DOHH2 (cell line): ENCODE results near the gene STARD8.

Source experiments
- H3F3A ChIP-seq: fragments of 200-600 bp; sonication (generic), shearing (Covaris generic); 2 replicates; pipeline ENCODE4 v1.6.0; 2016; ENCODE audit warnings: antibody characterized with exemption, mild to moderate bottlenecking; ENCODE audit not compliant: control insufficient read depth, insufficient read depth
- H3K27ac ChIP-seq: fragments of 200-600 bp; sonication (generic); 2 replicates; pipeline ENCODE4 v1.5.1; 2014; ENCODE audit warnings: low read depth, mild to moderate bottlenecking, low read length, moderate library complexity
- H3K27me3 ChIP-seq: fragments of 200-600 bp; sonication (generic); 2 replicates; pipeline ENCODE4 v1.6.1; 2014; ENCODE audit warnings: mild to moderate bottlenecking, low read length, mixed read lengths; ENCODE audit not compliant: control insufficient read depth
- H3K36me3 ChIP-seq: fragments of 200-600 bp; sonication (generic); 2 replicates; pipeline ENCODE4 v1.6.1; 2014; ENCODE audit warnings: mild to moderate bottlenecking, low read length, moderate library complexity, mixed read lengths; ENCODE audit not compliant: control insufficient read depth
- H3K4me1 ChIP-seq: fragments of 200-600 bp; sonication (generic); 2 replicates; pipeline ENCODE4 v1.6.1; 2014; ENCODE audit warnings: mild to moderate bottlenecking, low read length, mixed read lengths; ENCODE audit not compliant: control insufficient read depth
- H3K4me2 ChIP-seq: fragments of 200-600 bp; sonication (generic); 2 replicates; pipeline ENCODE4 v1.6.0; 2014; ENCODE audit warnings: mild to moderate bottlenecking, low read length, moderate library complexity
- H3K4me3 ChIP-seq: fragments of 200-600 bp; sonication (generic); 2 replicates; pipeline ENCODE4 v1.5.1; 2014; ENCODE audit warnings: mild to moderate bottlenecking, low read length, mixed read lengths
- H3K79me2 ChIP-seq: fragments of 200-600 bp; sonication (generic); 2 replicates; pipeline ENCODE4 v1.6.1; 2014; ENCODE audit warnings: mild to moderate bottlenecking, low read length, mixed read lengths; ENCODE audit not compliant: control insufficient read depth
- H3K9me2 ChIP-seq: fragments of 200-600 bp; sonication (generic); replicated peaks from 2 replicates; pipeline ENCODE4 v1.6.1; 2014; ENCODE audit warnings: mild to moderate bottlenecking, low read length, mixed read lengths; ENCODE audit not compliant: control insufficient read depth
- H3K9me3 ChIP-seq: fragments of 200-600 bp; sonication (generic); 2 replicates; pipeline ENCODE4 v1.6.1; 2014; ENCODE audit warnings: antibody characterized with exemption, low read length, mixed read lengths; ENCODE audit not compliant: control insufficient read depth, insufficient read depth
- H4K20me1 ChIP-seq: fragments of 200-600 bp; sonication (generic); 2 replicates; pipeline ENCODE4 v1.6.0; 2014; ENCODE audit warnings: low read depth, mild to moderate bottlenecking, antibody characterized with exemption, low read length, moderate library complexity; ENCODE audit not compliant: control insufficient read depth, insufficient read depth
- EZH2phosphoT487 ChIP-seq: fragments of 200-600 bp; sonication (generic); IDR thresholded peaks from 2 replicates; pipeline ENCODE4 v1.6.1; 2017; ENCODE audit warnings: borderline replicate concordance, mild to moderate bottlenecking, antibody characterized with exemption, low read length, moderate library complexity, mixed read lengths
- TF ChIP-seq, protein P1 (sequence below): fragments of 200-600 bp; sonication (generic); IDR thresholded peaks from one replicate; pipeline ENCODE4 v1.5.1; 2014; ENCODE audit warnings: antibody characterized with exemption, mild to moderate bottlenecking, low read depth, low read length; ENCODE audit not compliant: poor library complexity, severe bottlenecking

Gene STARD8

DNA sequence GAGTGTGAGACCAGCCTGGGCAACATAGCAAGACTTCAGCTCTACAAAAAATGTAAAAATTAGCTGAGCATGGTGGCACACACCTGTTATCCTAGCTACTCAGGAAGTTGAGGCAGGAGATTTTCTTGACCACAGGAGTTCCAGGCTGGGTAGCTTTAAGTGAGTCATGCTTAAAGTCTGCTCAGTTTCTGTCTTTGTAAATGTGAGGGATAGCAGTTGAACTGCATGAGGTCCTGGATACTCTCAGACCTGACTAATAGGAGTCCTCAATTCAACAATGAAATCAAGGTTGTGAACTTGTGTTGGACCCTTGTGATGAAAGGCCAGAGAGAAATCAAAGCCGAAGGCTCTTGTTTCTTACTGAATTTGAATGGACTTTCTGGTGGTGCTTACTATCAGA, 45.2 kb downstream of the STARD8 start:
- Histone ChIP-seq H3K4me2 (no peak overlapping the region), H3K4me1 (no peaks in the 10 kb centered on the region), H3K27ac (no peak overlapping the region), H3K9me3 (no peaks in the 10 kb centered on the region), H4K20me1 (no peaks in the 10 kb centered on the region), H3K4me3 (no peak overlapping the region), H3K27me3 (no peaks in the 10 kb centered on the region), H3K79me2 (no peaks in the 10 kb centered on the region), H3F3A (no peaks in the 10 kb centered on the region), H3K36me3 (no peaks in the 10 kb centered on the region), H3K9me2 (no peaks in the 10 kb centered on the region)
- TF ChIP-seq EZH2phosphoT487: no peak

DNA sequence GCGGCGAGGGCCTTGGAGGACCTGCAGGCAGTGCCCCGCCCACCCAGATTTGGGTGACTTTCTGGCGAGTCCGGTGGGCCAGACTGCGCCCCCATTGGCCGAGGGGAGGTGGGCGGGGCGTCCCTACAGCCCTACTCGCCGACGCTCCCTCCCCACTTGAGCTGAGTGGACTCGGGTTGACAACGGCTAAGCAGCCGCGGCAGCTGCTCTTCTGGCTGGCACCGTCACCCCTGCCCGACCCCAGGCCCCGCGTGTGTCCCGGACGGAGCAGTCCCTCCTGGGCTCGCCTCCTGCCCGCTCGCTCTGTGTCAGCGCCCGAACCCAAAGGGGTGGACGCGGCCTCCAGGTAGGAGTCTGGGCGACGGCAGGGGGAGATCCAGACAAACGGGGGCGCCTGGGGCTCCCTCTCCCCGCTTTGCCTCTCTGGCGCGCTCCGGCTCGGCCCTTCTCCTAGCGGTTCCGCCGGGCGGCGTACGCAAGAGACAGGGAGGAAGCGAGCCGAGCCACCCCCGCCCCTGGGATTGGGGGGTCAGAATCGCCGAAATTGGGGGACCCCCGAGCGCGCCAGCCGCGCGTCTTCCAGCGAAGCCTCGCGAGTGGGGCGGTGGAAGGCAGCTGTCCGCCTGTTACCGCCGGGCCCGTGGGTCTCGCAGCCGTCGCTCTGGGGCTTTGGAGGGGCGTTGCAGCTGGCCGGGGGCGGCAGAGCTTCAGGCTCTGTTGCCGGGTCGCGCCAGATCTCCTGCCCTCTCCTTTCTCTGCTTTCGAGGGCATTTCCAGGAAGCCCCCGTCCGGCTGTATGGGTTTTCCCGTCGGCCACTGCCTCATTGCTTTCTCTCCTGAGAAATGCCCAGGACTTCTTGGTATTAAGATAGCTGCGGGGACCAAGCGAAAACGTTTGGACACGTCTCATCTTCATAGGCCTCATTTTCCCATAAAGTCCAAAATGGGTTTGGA, 46.3 kb downstream of the STARD8 start:
- H3K4me1 ChIP-seq: no peaks in the 10 kb centered on the region
- H3K4me2 ChIP-seq: no peak overlapping the region
- no peaks in the 10 kb centered on the region for H3K27me3 ChIP-seq
- H3K9me2 ChIP-seq: no peaks in the 10 kb centered on the region
- H3K36me3 ChIP-seq: no peaks in the 10 kb centered on the region
- no peaks in the 10 kb centered on the region for H4K20me1 ChIP-seq
- TF ChIP-seq, protein P1, sequence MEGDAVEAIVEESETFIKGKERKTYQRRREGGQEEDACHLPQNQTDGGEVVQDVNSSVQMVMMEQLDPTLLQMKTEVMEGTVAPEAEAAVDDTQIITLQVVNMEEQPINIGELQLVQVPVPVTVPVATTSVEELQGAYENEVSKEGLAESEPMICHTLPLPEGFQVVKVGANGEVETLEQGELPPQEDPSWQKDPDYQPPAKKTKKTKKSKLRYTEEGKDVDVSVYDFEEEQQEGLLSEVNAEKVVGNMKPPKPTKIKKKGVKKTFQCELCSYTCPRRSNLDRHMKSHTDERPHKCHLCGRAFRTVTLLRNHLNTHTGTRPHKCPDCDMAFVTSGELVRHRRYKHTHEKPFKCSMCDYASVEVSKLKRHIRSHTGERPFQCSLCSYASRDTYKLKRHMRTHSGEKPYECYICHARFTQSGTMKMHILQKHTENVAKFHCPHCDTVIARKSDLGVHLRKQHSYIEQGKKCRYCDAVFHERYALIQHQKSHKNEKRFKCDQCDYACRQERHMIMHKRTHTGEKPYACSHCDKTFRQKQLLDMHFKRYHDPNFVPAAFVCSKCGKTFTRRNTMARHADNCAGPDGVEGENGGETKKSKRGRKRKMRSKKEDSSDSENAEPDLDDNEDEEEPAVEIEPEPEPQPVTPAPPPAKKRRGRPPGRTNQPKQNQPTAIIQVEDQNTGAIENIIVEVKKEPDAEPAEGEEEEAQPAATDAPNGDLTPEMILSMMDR: no peak
- TF ChIP-seq EZH2phosphoT487: no peak
- no peak overlapping the region for H3K27ac ChIP-seq
- H3F3A ChIP-seq: no peaks in the 10 kb centered on the region
- H3K79me2 ChIP-seq: no peaks in the 10 kb centered on the region
- no peaks in the 10 kb centered on the region for H3K9me3 ChIP-seq
- H3K4me3 ChIP-seq: no peak overlapping the region

DNA sequence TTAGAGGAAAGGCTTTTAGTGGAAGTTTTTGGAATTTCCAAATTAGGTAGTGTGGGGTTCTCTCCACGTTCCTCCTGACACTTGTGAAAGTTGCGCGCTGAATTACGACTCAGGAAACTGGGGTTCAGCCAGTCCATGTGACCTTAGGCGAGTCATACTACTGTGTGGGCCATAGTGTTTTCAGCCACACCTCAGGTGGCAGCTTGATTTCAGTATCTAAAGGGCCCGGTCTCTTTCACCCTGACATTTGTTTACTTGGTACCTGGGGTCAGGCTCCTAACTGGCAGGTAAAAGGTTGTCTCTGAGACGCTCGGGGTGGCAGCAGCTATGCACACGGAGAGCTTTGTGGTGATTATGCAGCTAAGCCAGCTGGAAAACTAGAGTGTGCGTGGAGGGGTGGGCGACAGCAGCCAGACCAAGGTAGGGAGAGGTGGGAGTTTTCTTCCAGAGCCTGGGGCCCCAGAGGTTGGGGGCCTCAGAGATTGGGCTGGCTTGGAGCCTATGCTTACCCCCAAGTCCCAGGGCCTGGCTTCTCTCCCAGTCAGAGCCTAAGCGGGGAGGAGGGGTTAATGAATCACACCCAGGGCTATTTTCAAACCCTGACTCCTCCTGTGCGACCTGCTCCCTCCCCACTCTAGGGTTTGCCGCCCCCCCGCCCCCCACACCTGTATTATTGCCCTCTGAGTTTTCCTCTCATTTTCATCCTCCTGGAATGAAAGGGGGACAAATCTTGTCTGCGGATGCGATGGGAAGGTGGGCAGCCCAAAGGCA, 47.2 kb downstream of the STARD8 start:
- Histone ChIP-seq H3K4me3 (no peak overlapping the region), H3K27ac (no peak overlapping the region), H3K27me3 (no peaks in the 10 kb centered on the region), H3K4me2 (no peak overlapping the region), H4K20me1 (no peaks in the 10 kb centered on the region), H3K9me3 (no peaks in the 10 kb centered on the region), H3K79me2 (no peaks in the 10 kb centered on the region), H3K4me1 (no peaks in the 10 kb centered on the region), H3K36me3 (no peaks in the 10 kb centered on the region), H3K9me2 (no peaks in the 10 kb centered on the region), H3F3A (no peaks in the 10 kb centered on the region)
- TF ChIP-seq EZH2phosphoT487: no peak
- TF ChIP-seq, protein P1: no peak
